OCI-LY7 (cell line): ENCODE measurements around the gene COL6A2. TPM values are rescaled to one million over a fixed set of nuclear protein-coding genes. Genes with fewer than 3 reads are reported as not detected.

Experiments
- BruUV-seq: library from RNA; stranded (reverse); fragments of 400-500 nt; replicated peaks from 2 replicates; lab custom pipeline; 2021; lab: Mats Ljungman, UMichigan
- CTCF ChIA-PET: fragments of 300-600 bp; sonication (Branson Sonifier 250); formaldehyde crosslinking; loops from one replicate; lab custom pipeline; 2022; ENCODE audit warnings: antibody characterized with exemption; ENCODE audit not compliant: unreplicated experiment; lab: Charles Lee
- POLR2A ChIA-PET: fragments of 300-600 bp; sonication (Branson Sonifier 250); formaldehyde crosslinking; loops from one replicate; lab custom pipeline; 2022; ENCODE audit warnings: antibody characterized with exemption; lab: Charles Lee
- DNase-seq: peaks from one replicate; pipeline ENCODE4 v3.0.0-alpha.2; 2015; ENCODE audit warnings: low spot score
- H2AFZ ChIP-seq: fragments of 200-600 bp; sonication (generic), shearing (Covaris generic); 2 replicates; pipeline ENCODE4 v1.6.1; 2014; ENCODE audit warnings: mild to moderate bottlenecking, antibody characterized with exemption, low read length, moderate library complexity
- H3K27ac ChIP-seq: fragments of 200-600 bp; sonication (generic); 2 replicates; pipeline ENCODE4 v1.5.1; 2014; ENCODE audit warnings: mixed run types, low read depth, mild to moderate bottlenecking, moderate library complexity, low read length, inconsistent platforms; ENCODE audit not compliant: poor library complexity, severe bottlenecking
- H3K36me3 ChIP-seq: fragments of 200-600 bp; sonication (generic); 2 replicates; pipeline ENCODE4 v1.6.1; 2014; ENCODE audit warnings: mild to moderate bottlenecking, antibody characterized with exemption, low read length, moderate library complexity, mixed read lengths; ENCODE audit not compliant: insufficient read depth
- H3K4me1 ChIP-seq: fragments of 200-600 bp; sonication (generic); 2 replicates; pipeline ENCODE4 v1.5.1; 2014; ENCODE audit warnings: mild to moderate bottlenecking, low read length; ENCODE audit not compliant: insufficient read depth, poor library complexity, severe bottlenecking
- H3K4me2 ChIP-seq: fragments of 200-600 bp; sonication (generic); 2 replicates; pipeline ENCODE4 v1.6.1; 2014; ENCODE audit warnings: mild to moderate bottlenecking, low read length
- H3K4me3 ChIP-seq: fragments of 200-600 bp; sonication (generic); 2 replicates; pipeline ENCODE4 v1.5.1; 2014; ENCODE audit warnings: mild to moderate bottlenecking, low read depth, low read length; ENCODE audit not compliant: poor library complexity, severe bottlenecking
- H3K79me2 ChIP-seq: fragments of 200-600 bp; sonication (generic); 2 replicates; pipeline ENCODE4 v1.6.1; 2016; ENCODE audit warnings: low read depth, mild to moderate bottlenecking, low read length, moderate library complexity, mixed read lengths; ENCODE audit not compliant: insufficient read depth
- H3K9me2 ChIP-seq: fragments of 200-600 bp; sonication (generic); 2 replicates; pipeline ENCODE4 v1.6.1; 2016; ENCODE audit warnings: mild to moderate bottlenecking, low read length, mixed read lengths; ENCODE audit not compliant: insufficient read depth
- H3K9me3 ChIP-seq: fragments of 200-600 bp; sonication (generic); 2 replicates; pipeline ENCODE4 v1.6.1; 2014; ENCODE audit warnings: mild to moderate bottlenecking, mixed run types, low read length, mixed read lengths
- H4K20me1 ChIP-seq: fragments of 200-600 bp; sonication (generic); 2 replicates; pipeline ENCODE4 v1.6.1; 2014; ENCODE audit warnings: mild to moderate bottlenecking, antibody characterized with exemption, low read length, moderate library complexity, mixed read lengths; ENCODE audit not compliant: insufficient read depth
- EZH2phosphoT487 ChIP-seq: fragments of 200-600 bp; sonication (generic); IDR thresholded peaks from 2 replicates; pipeline ENCODE4 v1.6.1; 2018; ENCODE audit warnings: low read depth, borderline replicate concordance, mild to moderate bottlenecking, mixed run types, antibody characterized with exemption, low read length, moderate library complexity, mixed read lengths
- intact Hi-C: fragments of 100-400 bp; cut with micrococcal nuclease; formaldehyde crosslinking; loops from one replicate; pipeline ENCODE4 v1.10.0; 2022; ENCODE audit not compliant: unreplicated experiment
- total RNA-seq, 2 experiments: library from RNA; depleted of rRNA in 1 of 2; stranded (reverse); fragments of >200 nt in 1 of 2; shearing (Covaris generic) in 1 of 2; gene quantifications; 2 replicates each; pipeline ENCODE4 v1.2.3, GENCODE V29; 2014 to 2022
- TF ChIP-seq, protein P1 (sequence below): fragments of 200-600 bp; sonication (generic); conservative IDR thresholded peaks from 2 replicates; pipeline ENCODE4 v1.5.1; 2014; ENCODE audit warnings: mild to moderate bottlenecking, antibody characterized with exemption, low read length, moderate library complexity, mixed read lengths

Gene COL6A2
- total RNA-seq, 2 experiments from 2014 or later: not detected

- CTCF ChIA-PET: no interaction called here
- no peak overlapping the region for H2AFZ ChIP-seq
- no peaks in the 10 kb centered on the region for H3K4me1 ChIP-seq
- no peak overlapping the region for H3K27ac ChIP-seq
- no TSS peak for BruUV-seq
- no peaks in the 10 kb centered on the region for H4K20me1 ChIP-seq
- no peaks in the 10 kb centered on the region for H3K36me3 ChIP-seq
- intact Hi-C loops: no loop called here
- no peak overlapping the region for H3K4me2 ChIP-seq
- peaks cover 11% of the 10 kb centered on the region; the same call in 1 of the 2 replicates for H3K9me3 ChIP-seq
- DNase-seq: no peak
- TF ChIP-seq, protein P1, sequence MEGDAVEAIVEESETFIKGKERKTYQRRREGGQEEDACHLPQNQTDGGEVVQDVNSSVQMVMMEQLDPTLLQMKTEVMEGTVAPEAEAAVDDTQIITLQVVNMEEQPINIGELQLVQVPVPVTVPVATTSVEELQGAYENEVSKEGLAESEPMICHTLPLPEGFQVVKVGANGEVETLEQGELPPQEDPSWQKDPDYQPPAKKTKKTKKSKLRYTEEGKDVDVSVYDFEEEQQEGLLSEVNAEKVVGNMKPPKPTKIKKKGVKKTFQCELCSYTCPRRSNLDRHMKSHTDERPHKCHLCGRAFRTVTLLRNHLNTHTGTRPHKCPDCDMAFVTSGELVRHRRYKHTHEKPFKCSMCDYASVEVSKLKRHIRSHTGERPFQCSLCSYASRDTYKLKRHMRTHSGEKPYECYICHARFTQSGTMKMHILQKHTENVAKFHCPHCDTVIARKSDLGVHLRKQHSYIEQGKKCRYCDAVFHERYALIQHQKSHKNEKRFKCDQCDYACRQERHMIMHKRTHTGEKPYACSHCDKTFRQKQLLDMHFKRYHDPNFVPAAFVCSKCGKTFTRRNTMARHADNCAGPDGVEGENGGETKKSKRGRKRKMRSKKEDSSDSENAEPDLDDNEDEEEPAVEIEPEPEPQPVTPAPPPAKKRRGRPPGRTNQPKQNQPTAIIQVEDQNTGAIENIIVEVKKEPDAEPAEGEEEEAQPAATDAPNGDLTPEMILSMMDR: no peak
- TF ChIP-seq EZH2phosphoT487: no peak
- H3K4me3 ChIP-seq: no peak overlapping the region
- no peaks in the 10 kb centered on the region for H3K9me2 ChIP-seq
- no peaks in the 10 kb centered on the region for H3K79me2 ChIP-seq
- POLR2A ChIA-PET: no interaction called here
Observed at GRCh38 chr21:46060596-46061061, 37.3 kb upstream of the COL6A2 start.

- TF ChIP-seq EZH2phosphoT487: no peak
- TF ChIP-seq, protein P1: no peak
- Histone ChIP-seq H3K4me2 (no peak overlapping the region), H4K20me1 (no peaks in the 10 kb centered on the region), H3K9me3 (peaks cover 11% of the 10 kb centered on the region; the same call in 1 of the 2 replicates), H3K27ac (no peak overlapping the region), H3K9me2 (no peaks in the 10 kb centered on the region), H3K36me3 (no peaks in the 10 kb centered on the region), H3K79me2 (no peaks in the 10 kb centered on the region), H2AFZ (no peak overlapping the region), H3K4me1 (no peaks in the 10 kb centered on the region), H3K4me3 (no peak overlapping the region)
- BruUV-seq: no TSS peak
- ChIA-PET CTCF (no interaction called here), POLR2A (no interaction called here)
- DNase-seq: no peak
- intact Hi-C loops: no loop called here
Observed at GRCh38 chr21:46061063-46061462, 36.8 kb upstream of the COL6A2 start.

DNA sequence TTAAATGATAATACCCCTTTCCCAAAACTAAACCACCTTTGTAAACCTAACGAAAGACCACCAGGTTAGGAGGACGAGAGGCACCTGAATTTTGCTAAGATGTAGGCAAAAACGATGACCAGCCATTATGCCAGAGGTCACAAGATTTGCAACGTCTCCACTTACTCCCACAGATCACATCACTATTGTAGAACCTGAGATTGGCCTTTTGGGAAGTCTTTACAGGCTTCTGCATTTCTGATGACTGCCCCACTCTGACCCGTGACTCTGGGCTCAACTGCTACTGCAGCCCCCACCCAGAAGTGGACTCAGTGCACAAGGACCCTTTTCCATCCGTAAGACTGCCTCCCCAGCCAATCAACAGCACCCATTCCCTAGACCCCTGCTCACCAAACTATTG lies 36.4 kb upstream of the COL6A2 start:
- POLR2A ChIA-PET: no interaction called here
- no peak for DNase-seq
- H3K4me2 ChIP-seq: no peak overlapping the region
- H3K9me3 ChIP-seq: peaks cover 11% of the 10 kb centered on the region; the same call in 1 of the 2 replicates
- no peak overlapping the region for H2AFZ ChIP-seq
- H3K4me1 ChIP-seq: no peaks in the 10 kb centered on the region
- no peaks in the 10 kb centered on the region for H4K20me1 ChIP-seq
- H3K9me2 ChIP-seq: no peaks in the 10 kb centered on the region
- no peak overlapping the region for H3K4me3 ChIP-seq
- no peaks in the 10 kb centered on the region for H3K79me2 ChIP-seq
- CTCF ChIA-PET: no interaction called here
- no TSS peak for BruUV-seq
- intact Hi-C loops: no loop called here
- TF ChIP-seq, protein P1: no peak
- no peak for TF ChIP-seq EZH2phosphoT487
- H3K27ac ChIP-seq: no peak overlapping the region
- no peaks in the 10 kb centered on the region for H3K36me3 ChIP-seq
